RPMI8226 (cell line): ENCODE data around the gene RAPGEF1.
"Not testable (repeated sequence)": the region's sequence is repeated elsewhere in the genome, so short reads cannot be mapped to it uniquely, and the experiment has no call there.

Experiments used
- DNase-seq: peaks from one replicate; pipeline ENCODE4 v3.0.0-alpha.2; 2015

Gene RAPGEF1

DNA sequence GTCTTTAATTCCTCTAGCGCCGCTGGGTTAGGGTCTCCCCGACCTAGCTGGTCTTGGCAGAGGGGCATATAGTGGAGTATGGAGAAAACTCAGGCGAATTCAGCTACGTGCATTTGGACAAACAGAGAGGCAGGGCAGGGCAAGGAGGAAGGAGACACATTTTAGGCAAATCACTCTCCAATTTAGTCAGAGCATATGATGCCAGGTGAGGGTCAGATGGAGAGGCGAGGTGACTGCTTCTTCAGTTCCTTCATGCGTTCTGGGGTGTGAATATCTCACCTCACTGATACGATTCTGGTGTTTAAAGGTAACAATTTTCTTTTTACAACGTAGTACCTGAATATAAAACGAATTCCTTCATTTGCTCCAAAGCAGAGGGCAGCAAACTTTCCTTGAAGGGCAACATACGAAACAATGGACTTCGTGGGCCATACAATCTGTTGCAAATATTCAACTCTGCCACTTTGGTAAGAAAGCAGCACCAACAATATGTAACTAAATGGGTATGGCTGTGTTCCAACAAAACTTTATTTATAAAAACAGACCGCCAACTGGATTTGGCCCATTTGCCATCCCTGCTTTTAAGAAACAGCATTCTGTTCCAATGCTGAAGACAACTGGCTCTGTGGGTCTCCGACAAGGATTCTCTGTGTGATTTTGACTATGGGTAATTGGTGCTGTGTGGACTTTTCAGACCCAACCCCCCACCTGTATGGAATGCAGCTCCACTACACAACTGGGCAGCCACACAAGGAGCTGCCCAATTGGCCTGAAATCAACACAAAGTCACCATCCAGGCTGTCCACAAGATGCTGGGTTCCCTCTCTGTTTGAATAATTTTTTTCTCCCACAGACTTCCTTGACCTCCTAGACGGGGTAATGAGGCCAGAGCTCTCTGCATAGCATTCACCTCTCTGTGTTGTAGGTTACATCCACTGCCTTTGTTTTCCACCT is 53.8 kb downstream of the RAPGEF1 start:
- DNase-seq, result no peak

DNA sequence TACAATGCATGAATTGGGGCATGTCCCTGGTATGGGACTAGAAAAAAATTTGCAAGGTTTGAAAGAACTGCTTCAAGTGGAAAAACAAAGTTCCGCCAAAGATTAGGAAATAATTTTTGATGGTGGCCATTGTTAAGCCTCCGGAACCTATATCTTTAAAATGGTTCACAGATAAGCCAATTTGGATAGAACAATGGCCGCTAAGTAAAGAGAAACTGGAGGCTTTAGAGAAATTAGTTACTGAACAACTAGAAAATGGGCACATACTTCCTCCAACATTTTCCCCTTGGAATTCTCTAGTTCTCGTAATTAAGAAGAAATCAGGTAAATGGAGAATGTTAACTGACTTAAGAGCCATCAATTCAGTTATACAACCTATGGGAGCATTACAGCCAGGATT is 56.8 kb downstream of the RAPGEF1 start:
- not testable (repeated sequence) for DNase-seq

GRCh38 chr9:131682261-131682660 is 57.6 kb downstream of the RAPGEF1 start:
- no peak for DNase-seq

GRCh38 chr9:131681826-131682225 is 58.0 kb downstream of the RAPGEF1 start:
- not testable (repeated sequence) for DNase-seq

- DNase-seq, result not testable (repeated sequence)
These were observed 58.8 kb downstream of the RAPGEF1 start for GRCh38 chr9:131681108-131681507.

DNA sequence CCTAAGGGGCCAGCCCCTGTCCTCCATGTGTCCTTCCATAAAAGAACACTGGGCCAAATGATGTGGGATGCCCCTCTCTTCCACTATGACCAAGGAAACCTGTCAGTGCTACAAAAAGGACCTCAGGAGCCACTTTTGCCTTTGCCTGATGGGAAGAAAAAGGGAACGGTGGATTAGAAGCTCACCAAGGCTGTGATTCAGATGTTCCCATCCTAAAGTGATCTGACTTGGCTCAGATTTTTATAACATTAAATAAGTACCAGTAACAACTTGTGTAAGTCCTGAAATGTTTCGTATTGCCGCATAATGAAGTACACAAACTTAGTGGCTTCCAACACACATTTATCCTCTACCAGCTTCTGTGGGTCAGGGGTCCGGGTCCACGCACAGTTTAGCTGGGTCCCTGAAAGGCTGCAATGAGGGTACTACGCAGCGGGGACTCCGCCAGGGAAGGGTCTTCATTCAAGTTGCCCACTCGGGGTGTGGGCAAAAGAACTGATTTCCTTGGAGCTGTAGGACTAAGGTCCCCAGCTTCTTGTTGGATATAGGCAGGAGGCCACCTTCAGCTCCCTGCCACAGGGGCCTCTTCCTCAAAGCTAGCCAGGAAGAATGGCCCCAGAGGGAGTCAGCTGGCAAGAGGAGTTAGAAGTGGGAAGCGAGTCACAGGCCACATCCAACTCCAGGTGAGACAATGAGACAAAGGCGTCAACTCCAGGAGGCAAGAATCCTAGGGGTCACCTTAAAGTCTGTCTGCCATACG is 60.4 kb downstream of the RAPGEF1 start:
- peak; percentile 11 for DNase-seq

DNA sequence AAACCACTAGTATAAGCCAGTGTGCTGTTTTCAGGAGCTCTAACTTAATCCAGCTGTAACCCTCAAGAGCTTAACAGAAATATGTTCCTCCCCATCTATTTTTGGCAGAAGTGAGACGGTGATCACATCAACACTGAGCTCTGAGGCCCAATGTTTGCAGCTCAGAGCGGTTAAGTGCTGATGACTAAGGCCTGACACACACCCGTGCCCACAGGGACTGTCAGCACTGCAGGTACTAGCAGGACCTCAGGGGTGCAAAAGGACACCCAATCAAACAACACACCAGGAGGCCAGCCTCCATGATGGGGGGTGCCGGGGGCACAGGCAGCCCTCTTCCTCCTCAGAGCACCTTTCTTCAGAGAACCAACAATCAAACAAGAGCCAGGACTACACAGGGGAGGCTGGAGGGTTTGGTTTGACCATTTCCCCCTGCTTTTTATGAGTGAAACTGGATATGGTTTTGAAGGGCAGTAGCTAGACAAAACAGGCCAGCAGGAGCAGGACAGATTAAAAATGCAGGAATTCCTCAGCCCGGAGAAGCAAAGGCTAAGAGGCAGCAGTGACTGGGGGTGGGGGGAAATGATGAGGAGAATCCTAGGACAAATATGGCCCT is 61.3 kb downstream of the RAPGEF1 start:
- peak; percentile 95 for DNase-seq

GRCh38 chr9:131677444-131678180 is 62.3 kb downstream of the RAPGEF1 start:
- peak; percentile 74 for DNase-seq

- no peak for DNase-seq
These were observed 62.8 kb downstream of the RAPGEF1 start for GRCh38 chr9:131677049-131677443.

- DNase-seq, result peak; percentile 98
These were observed 63.4 kb downstream of the RAPGEF1 start for GRCh38 chr9:131676431-131676972.

DNA sequence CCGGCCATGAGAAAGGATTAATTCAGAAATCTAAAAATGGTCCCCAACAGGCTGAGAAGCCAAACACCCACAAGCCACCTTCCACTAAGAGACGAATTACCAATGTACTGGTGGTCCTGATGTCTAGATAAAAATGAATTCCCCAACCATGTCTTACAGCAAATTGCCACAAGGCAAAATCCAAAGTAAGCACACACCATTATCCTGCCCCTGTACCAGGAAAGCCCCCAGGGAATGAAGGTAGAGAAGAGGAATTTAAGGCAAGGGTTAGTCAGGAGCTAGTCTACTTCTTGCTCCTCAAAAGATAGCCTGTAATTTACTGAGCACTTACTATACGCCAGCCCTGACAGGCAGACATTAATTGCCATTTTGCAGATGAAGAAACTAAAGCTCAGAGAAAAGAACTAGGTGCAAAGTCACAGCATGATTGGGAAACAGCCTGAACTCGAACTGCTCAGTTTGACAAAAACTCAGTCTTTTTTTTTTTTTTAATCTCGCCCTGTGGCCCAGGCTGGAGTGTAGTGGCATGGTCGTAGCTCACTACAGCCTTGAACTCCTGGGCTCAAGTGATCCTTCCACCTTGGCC is 64.3 kb downstream of the RAPGEF1 start:
- DNase-seq, result peak; percentile 10

DNA sequence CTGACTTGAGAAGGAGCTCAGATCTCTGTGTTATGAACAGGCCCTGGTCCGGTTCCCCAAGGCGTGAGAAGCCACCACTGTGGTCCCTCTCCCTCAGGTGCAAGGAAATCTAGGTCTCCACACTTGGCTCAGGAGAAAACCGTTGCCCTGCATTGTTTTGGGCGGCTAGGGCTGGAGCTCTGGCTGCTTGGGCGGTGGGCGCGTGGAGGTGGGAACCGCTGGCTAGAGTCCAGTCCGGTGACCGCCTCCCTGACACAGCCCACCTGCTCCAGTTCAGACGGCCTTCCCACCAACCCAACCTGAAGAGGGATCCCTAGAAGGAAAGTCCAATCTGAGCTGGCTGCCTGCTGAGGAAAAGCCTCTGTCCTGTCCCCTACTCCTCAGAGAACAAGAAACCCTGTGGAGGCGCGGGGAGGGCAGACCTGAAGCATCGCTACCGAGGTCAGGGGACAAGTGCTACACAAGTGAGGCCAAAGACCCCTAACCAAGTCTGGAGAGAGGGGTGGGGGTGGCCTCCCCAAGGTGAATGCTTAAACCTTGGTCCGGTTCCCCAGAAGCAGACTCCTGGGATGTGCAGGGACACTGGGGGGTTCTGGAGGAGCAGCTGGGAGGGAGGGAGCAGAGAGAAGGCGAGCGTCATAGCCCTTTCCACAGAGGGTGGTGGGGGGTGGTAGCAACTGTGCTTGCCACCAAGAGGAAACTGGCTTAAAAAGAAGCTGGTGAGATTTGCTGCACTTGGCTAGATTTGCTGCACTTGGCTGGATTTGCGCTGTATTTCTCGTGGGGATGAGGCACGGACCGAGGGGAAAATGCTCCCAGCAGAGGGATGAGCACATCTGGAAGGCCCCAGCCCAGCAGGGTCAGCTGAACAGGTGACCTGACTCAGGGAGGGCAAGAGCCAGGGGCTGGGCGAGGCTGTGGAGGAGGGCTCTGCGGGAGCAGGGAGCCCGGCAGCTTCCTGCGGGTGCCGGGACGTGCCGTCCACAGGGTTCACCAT is 65.2 kb downstream of the RAPGEF1 start:
- peak; percentile 69 for DNase-seq

- DNase-seq, result peak; percentile 11
These were observed 66.3 kb downstream of the RAPGEF1 start for GRCh38 chr9:131673531-131673930.

GRCh38 chr9:131673068-131673467 is 66.8 kb downstream of the RAPGEF1 start:
- no peak for DNase-seq

- no peak for DNase-seq
These were observed 67.4 kb downstream of the RAPGEF1 start for GRCh38 chr9:131672451-131672850.

GRCh38 chr9:131671133-131671520 is 68.7 kb downstream of the RAPGEF1 start:
- DNase-seq, result peak; percentile 18

GRCh38 chr9:131670247-131671132 is 69.4 kb downstream of the RAPGEF1 start:
- no peak for DNase-seq

GRCh38 chr9:131669269-131670157 is 70.4 kb downstream of the RAPGEF1 start:
- no peak for DNase-seq
